WTC11 (cell line): ENCODE data around the gene PCNX4.

Experiments used
- CDX4 ChIP-seq: fragments of 250-450 bp; sonication (Bioruptor Pico); IDR thresholded peaks from 2 replicates; pipeline ENCODE4 v1.9.0; 2021; ENCODE audit warnings: moderate library complexity, mild to moderate bottlenecking, inconsistent platforms, borderline replicate concordance
- CREB1 ChIP-seq: sonication (generic); formaldehyde crosslinking; IDR thresholded peaks from 2 replicates; pipeline ENCODE4 v1.8.0; 2023; ENCODE audit warnings: mild to moderate bottlenecking, missing genetic modification reagents
- CTCF ChIP-seq: fragments of 200-600 bp; IDR thresholded peaks from 2 replicates; pipeline ENCODE4 v1.8.0; 2022; ENCODE audit warnings: antibody characterized with exemption
- ELF4 ChIP-seq: sonication (generic); formaldehyde crosslinking; IDR thresholded peaks from 2 replicates; pipeline ENCODE4 v1.8.1; 2022; ENCODE audit warnings: low read depth, mild to moderate bottlenecking, moderate library complexity, missing genetic modification reagents
- IRF2 ChIP-seq: sonication (generic); formaldehyde crosslinking; IDR thresholded peaks from 2 replicates; pipeline ENCODE4 v1.8.0; 2022; ENCODE audit warnings: low read depth, missing genetic modification reagents, borderline replicate concordance
- JUN ChIP-seq: sonication (generic); formaldehyde crosslinking; IDR thresholded peaks from 2 replicates; pipeline ENCODE4 v1.8.0; 2023; ENCODE audit warnings: mild to moderate bottlenecking, missing genetic modification reagents
- NR2C2 ChIP-seq: sonication (generic); formaldehyde crosslinking; IDR thresholded peaks from 2 replicates; pipeline ENCODE4 v1.8.0; 2022; ENCODE audit warnings: mild to moderate bottlenecking, missing genetic modification reagents
- SP1 ChIP-seq: sonication (generic); formaldehyde crosslinking; conservative IDR thresholded peaks from 2 replicates; pipeline ENCODE4 v1.8.1; 2022; ENCODE audit warnings: missing genetic modification reagents
- TEAD4 ChIP-seq: sonication (generic); formaldehyde crosslinking; IDR thresholded peaks from 2 replicates; pipeline ENCODE4 v1.8.0; 2022; ENCODE audit warnings: mild to moderate bottlenecking, missing genetic modification reagents
- USF2 ChIP-seq: sonication (generic); formaldehyde crosslinking; IDR thresholded peaks from 2 replicates; pipeline ENCODE4 v1.8.1; 2023; ENCODE audit warnings: mild to moderate bottlenecking, missing genetic modification reagents, moderate library complexity
- TF ChIP-seq, protein P1 (sequence below): sonication (generic); formaldehyde crosslinking; IDR thresholded peaks from 2 replicates; pipeline ENCODE4 v1.8.0; 2022; ENCODE audit warnings: mild to moderate bottlenecking, missing genetic modification reagents
- TF ChIP-seq, protein P2 (sequence below): sonication (generic); formaldehyde crosslinking; IDR thresholded peaks from 2 replicates; pipeline ENCODE4 v1.8.1; 2023; ENCODE audit warnings: mild to moderate bottlenecking, moderate library complexity, missing genetic modification reagents

- TF ChIP-seq CREB1 (CRISPR knock-in tag) (peak; percentile 80; the same call in 1 of the 2 replicates), CTCF (no peak), ELF4 (CRISPR knock-in tag) (no peak), NR2C2 (no peak), USF2 (peak; percentile 33; the same call in 1 of the 2 replicates), SP1 (CRISPR knock-in tag) (peak; percentile 80), IRF2 (CRISPR knock-in tag) (no peak), TEAD4 (no peak), JUN (CRISPR knock-in tag) (no peak), CDX4 (CRISPR knock-in tag) (no peak)
- TF ChIP-seq, protein P1, sequence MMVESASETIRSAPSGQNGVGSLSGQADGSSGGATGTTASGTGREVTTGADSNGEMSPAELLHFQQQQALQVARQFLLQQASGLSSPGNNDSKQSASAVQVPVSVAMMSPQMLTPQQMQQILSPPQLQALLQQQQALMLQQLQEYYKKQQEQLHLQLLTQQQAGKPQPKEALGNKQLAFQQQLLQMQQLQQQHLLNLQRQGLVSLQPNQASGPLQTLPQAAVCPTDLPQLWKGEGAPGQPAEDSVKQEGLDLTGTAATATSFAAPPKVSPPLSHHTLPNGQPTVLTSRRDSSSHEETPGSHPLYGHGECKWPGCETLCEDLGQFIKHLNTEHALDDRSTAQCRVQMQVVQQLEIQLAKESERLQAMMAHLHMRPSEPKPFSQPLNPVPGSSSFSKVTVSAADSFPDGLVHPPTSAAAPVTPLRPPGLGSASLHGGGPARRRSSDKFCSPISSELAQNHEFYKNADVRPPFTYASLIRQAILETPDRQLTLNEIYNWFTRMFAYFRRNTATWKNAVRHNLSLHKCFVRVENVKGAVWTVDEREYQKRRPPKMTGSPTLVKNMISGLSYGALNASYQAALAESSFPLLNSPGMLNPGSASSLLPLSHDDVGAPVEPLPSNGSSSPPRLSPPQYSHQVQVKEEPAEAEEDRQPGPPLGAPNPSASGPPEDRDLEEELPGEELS (CRISPR knock-in tag): peak; percentile 78
- TF ChIP-seq, protein P2, sequence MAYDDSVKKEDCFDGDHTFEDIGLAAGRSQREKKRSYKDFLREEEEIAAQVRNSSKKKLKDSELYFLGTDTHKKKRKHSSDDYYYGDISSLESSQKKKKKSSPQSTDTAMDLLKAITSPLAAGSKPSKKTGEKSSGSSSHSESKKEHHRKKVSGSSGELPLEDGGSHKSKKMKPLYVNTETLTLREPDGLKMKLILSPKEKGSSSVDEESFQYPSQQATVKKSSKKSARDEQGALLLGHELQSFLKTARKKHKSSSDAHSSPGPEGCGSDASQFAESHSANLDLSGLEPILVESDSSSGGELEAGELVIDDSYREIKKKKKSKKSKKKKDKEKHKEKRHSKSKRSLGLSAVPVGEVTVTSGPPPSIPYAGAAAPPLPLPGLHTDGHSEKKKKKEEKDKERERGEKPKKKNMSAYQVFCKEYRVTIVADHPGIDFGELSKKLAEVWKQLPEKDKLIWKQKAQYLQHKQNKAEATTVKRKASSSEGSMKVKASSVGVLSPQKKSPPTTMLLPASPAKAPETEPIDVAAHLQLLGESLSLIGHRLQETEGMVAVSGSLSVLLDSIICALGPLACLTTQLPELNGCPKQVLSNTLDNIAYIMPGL (CRISPR knock-in tag): peak; percentile 96
Observed at GRCh38 chr14:60091550-60092525, at the start of gene PCNX4.
